Measurements from ENCODE around the gene NCEH1. TPM values are rescaled to one million over a fixed set of nuclear protein-coding genes. Genes with fewer than 3 reads are reported as not detected.

Gene NCEH1
- total RNA-seq, 1 donor from 2014 or later = 19.1 TPM

- no peaks in the 10 kb centered on the region for H3K36me3 ChIP-seq
- intact Hi-C loops (cut with DNase I) = no loop called here
- H3K4me1 ChIP-seq = no peaks in the 10 kb centered on the region
- no peak for DNase-seq (ENCODE audit: low spot score in 2 of 2)
- H3K27me3 ChIP-seq = no peaks in the 10 kb centered on the region
- H3K27ac ChIP-seq = no peak overlapping the region
- no peak overlapping the region for H3K4me3 ChIP-seq
- H3K9me3 ChIP-seq = no peaks in the 10 kb centered on the region
- TF ChIP-seq, protein P1, sequence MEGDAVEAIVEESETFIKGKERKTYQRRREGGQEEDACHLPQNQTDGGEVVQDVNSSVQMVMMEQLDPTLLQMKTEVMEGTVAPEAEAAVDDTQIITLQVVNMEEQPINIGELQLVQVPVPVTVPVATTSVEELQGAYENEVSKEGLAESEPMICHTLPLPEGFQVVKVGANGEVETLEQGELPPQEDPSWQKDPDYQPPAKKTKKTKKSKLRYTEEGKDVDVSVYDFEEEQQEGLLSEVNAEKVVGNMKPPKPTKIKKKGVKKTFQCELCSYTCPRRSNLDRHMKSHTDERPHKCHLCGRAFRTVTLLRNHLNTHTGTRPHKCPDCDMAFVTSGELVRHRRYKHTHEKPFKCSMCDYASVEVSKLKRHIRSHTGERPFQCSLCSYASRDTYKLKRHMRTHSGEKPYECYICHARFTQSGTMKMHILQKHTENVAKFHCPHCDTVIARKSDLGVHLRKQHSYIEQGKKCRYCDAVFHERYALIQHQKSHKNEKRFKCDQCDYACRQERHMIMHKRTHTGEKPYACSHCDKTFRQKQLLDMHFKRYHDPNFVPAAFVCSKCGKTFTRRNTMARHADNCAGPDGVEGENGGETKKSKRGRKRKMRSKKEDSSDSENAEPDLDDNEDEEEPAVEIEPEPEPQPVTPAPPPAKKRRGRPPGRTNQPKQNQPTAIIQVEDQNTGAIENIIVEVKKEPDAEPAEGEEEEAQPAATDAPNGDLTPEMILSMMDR (IDR thresholded peaks at IDR 0.05) = no peak
These were observed 57.8 kb downstream of the NCEH1 start for GRCh38 chr3:172653004-172653572.

- Histone ChIP-seq H3K27ac (no peak overlapping the region), H3K4me1 (no peaks in the 10 kb centered on the region), H3K4me3 (no peak overlapping the region), H3K27me3 (no peaks in the 10 kb centered on the region), H3K36me3 (no peaks in the 10 kb centered on the region), H3K9me3 (no peaks in the 10 kb centered on the region)
- TF ChIP-seq, protein P1 (IDR thresholded peaks at IDR 0.05) = no peak
- no peak for DNase-seq (ENCODE audit: low spot score in 2 of 2)
- intact Hi-C loops (cut with DNase I) = no loop called here
These were observed 58.8 kb downstream of the NCEH1 start for GRCh38 chr3:172651936-172652625.

- Histone ChIP-seq H3K27me3 (no peaks in the 10 kb centered on the region), H3K4me1 (no peaks in the 10 kb centered on the region), H3K27ac (no peak overlapping the region), H3K9me3 (no peaks in the 10 kb centered on the region), H3K4me3 (no peak overlapping the region), H3K36me3 (no peaks in the 10 kb centered on the region)
- TF ChIP-seq, protein P1 (IDR thresholded peaks at IDR 0.05) = no peak
- no peak for DNase-seq (ENCODE audit: low spot score in 2 of 2)
- intact Hi-C loops (cut with DNase I) = no loop called here
These were observed 60.9 kb downstream of the NCEH1 start for GRCh38 chr3:172649987-172650386.

- Histone ChIP-seq H3K4me1 (no peaks in the 10 kb centered on the region), H3K9me3 (no peaks in the 10 kb centered on the region), H3K27me3 (no peaks in the 10 kb centered on the region), H3K36me3 (peaks cover 0 to 1% of the 10 kb centered on the region in 2 donors), H3K4me3 (no peak overlapping the region), H3K27ac (no peak overlapping the region)
- TF ChIP-seq, protein P1 (IDR thresholded peaks at IDR 0.05) = no peak
- intact Hi-C loops (cut with DNase I) = no loop called here
- no peak for DNase-seq (ENCODE audit: low spot score in 2 of 2)
These were observed 62.1 kb downstream of the NCEH1 start for GRCh38 chr3:172648747-172649146.

- peaks cover 3 to 5% of the 10 kb centered on the region in 2 donors for H3K36me3 ChIP-seq
- intact Hi-C loops (cut with DNase I) = no loop called here
- no peak for DNase-seq (ENCODE audit: low spot score in 2 of 2)
- no peaks in the 10 kb centered on the region for H3K4me1 ChIP-seq
- TF ChIP-seq, protein P1 (IDR thresholded peaks at IDR 0.05) = no peak
- H3K4me3 ChIP-seq = no peak overlapping the region
- no peaks in the 10 kb centered on the region for H3K27me3 ChIP-seq
- H3K9me3 ChIP-seq = no peaks in the 10 kb centered on the region
- H3K27ac ChIP-seq = no peak overlapping the region
These were observed 63.0 kb downstream of the NCEH1 start for GRCh38 chr3:172647823-172648222.
